Neuron (in vitro differentiated cells): ENCODE data around the gene AOPEP.

ENCODE experiments used
- H2AFZ ChIP-seq: one replicate; pipeline ENCODE4 v1.6.1; 2013; ENCODE audit warnings: low read depth, mild to moderate bottlenecking, inconsistent platforms, low read length, moderate library complexity
- H3K27me3 ChIP-seq: one replicate; pipeline ENCODE4 v1.6.1; 2013; ENCODE audit warnings: low read length; ENCODE audit not compliant: insufficient read depth
- H3K36me3 ChIP-seq: one replicate; pipeline ENCODE4 v1.6.1; 2013; ENCODE audit warnings: low read length; ENCODE audit not compliant: insufficient read depth
- H3K4me1 ChIP-seq: one replicate; pipeline ENCODE4 v1.6.1; 2013; ENCODE audit warnings: low read length; ENCODE audit not compliant: insufficient read depth
- H3K4me3 ChIP-seq: 2 replicates; pipeline ENCODE4 v1.5.1; 2013; ENCODE audit warnings: mild to moderate bottlenecking, low read length, moderate library complexity
- H3K9me3 ChIP-seq: one replicate; pipeline ENCODE4 v1.6.1; 2013; ENCODE audit warnings: low read length

The AOPEP gene

DNA sequence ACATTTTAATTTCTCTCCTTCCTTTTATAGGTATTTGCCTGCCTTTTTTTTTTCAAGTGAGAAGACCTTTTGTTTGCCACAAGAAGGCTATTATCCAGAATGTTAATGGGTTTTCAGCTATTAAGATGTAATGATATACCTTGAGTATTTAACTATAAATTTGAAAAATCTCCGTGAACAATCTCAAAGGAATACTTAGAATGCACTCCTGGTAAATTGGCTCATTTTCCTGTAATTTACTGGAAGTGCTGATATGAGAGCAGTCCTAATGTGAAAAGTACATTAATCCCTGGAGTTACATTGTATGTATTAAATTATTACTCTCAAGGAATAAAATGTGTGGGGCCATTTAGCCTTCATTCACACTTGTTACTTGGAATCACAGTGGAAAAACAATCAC is 32.4 kb downstream of the AOPEP start:
- Histone ChIP-seq H3K36me3 (peaks cover 16% of the 10 kb centered on the region), H3K27me3 (no peaks in the 10 kb centered on the region), H2AFZ (no peak overlapping the region), H3K9me3 (no peaks in the 10 kb centered on the region), H3K4me1 (peaks cover 6% of the 10 kb centered on the region), H3K4me3 (no peak overlapping the region)

DNA sequence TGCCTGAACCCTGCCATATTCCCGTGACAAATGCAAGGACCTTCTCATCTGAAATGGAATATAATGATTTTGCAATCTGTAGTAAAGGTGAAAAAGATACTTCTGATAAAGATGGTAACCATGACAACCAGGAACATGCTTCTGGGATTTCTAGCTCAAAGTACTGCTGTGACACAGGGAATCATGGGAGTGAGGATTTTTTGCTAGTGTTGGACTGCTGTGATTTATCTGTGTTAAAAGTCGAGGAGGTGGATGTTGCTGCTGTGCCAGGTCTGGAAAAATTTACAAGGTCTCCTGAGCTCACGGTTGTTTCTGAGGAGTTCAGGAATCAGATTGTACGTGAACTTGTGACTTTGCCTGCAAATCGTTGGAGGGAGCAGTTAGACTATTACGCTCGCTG is 33.5 kb downstream of the AOPEP start:
- Histone ChIP-seq H2AFZ (no peak overlapping the region), H3K4me3 (no peak overlapping the region), H3K27me3 (no peaks in the 10 kb centered on the region), H3K36me3 (peaks cover 16% of the 10 kb centered on the region), H3K4me1 (peaks cover 6% of the 10 kb centered on the region), H3K9me3 (no peaks in the 10 kb centered on the region)

- Histone ChIP-seq H3K9me3 (no peaks in the 10 kb centered on the region), H3K36me3 (peaks cover 16% of the 10 kb centered on the region), H3K4me3 (no peak overlapping the region), H3K4me1 (peaks cover 6% of the 10 kb centered on the region), H3K27me3 (no peaks in the 10 kb centered on the region), H2AFZ (no peak overlapping the region)
These were observed 34.2 kb downstream of the AOPEP start for GRCh38 chr9:94760660-94761059.

DNA sequence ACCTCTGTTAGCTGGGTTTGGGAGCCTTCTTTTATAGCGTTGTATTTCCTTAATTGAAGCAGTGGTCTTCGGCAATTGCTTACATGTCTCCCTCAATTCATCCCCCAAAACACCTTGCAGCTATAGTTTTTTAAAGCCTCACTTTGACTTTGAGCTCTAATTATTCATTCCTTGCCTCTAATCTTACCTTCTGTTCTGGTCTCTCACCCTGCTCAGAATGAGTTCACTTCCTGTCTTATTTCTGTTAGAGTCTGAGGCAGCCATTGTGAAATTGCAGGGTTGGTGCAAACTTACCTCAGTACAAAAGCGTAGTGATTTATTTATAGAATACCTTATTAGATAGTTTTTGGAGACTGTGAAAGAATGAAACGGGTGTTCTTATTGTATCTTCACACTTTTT is 35.0 kb downstream of the AOPEP start:
- H3K36me3 ChIP-seq, result peaks cover 16% of the 10 kb centered on the region
- no peaks in the 10 kb centered on the region for H3K9me3 ChIP-seq
- H3K4me1 ChIP-seq, result peaks cover 6% of the 10 kb centered on the region
- no peaks in the 10 kb centered on the region for H3K27me3 ChIP-seq
- H3K4me3 ChIP-seq, result no peak overlapping the region
- no peak overlapping the region for H2AFZ ChIP-seq

- Histone ChIP-seq H2AFZ (no peak overlapping the region), H3K27me3 (no peaks in the 10 kb centered on the region), H3K36me3 (peaks cover 3% of the 10 kb centered on the region), H3K4me3 (no peak overlapping the region), H3K4me1 (peaks cover 6% of the 10 kb centered on the region), H3K9me3 (no peaks in the 10 kb centered on the region)
These were observed 41.0 kb downstream of the AOPEP start for GRCh38 chr9:94767331-94768072.

DNA sequence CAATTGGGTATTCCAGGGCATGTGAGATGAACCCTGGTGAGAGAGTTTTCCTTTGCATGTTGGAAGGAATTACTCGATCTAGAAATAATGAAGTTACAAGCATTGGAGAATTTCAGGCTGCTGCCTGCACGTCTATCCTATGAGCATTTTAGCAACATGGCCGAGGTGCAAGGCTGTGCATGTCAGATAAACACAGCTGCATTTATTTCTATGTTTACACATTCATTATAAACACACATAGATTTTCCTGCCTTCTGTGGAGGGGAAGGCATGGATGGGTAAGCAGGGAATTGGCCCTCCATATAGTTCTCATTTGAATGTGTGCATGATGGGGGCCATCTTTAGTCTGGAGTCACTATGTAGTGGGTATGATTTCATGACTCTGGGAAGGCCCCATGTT is 42.3 kb downstream of the AOPEP start:
- Histone ChIP-seq H2AFZ (no peak overlapping the region), H3K4me3 (no peak overlapping the region), H3K36me3 (no peaks in the 10 kb centered on the region), H3K4me1 (peaks cover 17% of the 10 kb centered on the region), H3K27me3 (no peaks in the 10 kb centered on the region), H3K9me3 (no peaks in the 10 kb centered on the region)

DNA sequence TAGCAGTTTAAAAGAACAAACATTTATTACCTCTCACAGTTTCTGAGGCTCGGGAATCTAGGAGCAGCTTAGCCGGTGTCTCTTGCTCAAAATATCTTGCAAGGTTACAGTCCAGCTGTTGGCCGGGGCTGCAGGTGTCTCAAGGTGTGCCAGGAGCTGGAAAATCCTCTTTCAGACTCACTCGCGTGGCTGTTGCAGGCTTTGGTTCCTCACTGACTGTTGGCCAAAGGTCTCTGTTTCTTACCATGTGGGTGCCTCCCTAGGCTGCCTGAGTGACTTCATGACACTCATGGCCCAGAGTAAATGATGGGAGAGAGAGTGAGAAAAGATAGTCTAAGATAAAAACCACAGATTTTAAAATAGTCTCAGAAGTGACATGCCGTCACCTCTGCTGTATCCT is 43.8 kb downstream of the AOPEP start:
- no peaks in the 10 kb centered on the region for H3K9me3 ChIP-seq
- H3K36me3 ChIP-seq, result no peaks in the 10 kb centered on the region
- H3K27me3 ChIP-seq, result no peaks in the 10 kb centered on the region
- no peak overlapping the region for H3K4me3 ChIP-seq
- peaks cover 17% of the 10 kb centered on the region for H3K4me1 ChIP-seq
- H2AFZ ChIP-seq, result no peak overlapping the region

GRCh38 chr9:94771096-94771495 is 44.6 kb downstream of the AOPEP start:
- Histone ChIP-seq H3K9me3 (no peaks in the 10 kb centered on the region), H3K4me1 (peaks cover 17% of the 10 kb centered on the region), H3K27me3 (no peaks in the 10 kb centered on the region), H3K4me3 (no peak overlapping the region), H3K36me3 (no peaks in the 10 kb centered on the region), H2AFZ (no peak overlapping the region)

- no peak overlapping the region for H2AFZ ChIP-seq
- no peaks in the 10 kb centered on the region for H3K9me3 ChIP-seq
- no peaks in the 10 kb centered on the region for H3K27me3 ChIP-seq
- H3K4me1 ChIP-seq, result peaks cover 17% of the 10 kb centered on the region
- no peaks in the 10 kb centered on the region for H3K36me3 ChIP-seq
- no peak overlapping the region for H3K4me3 ChIP-seq
These were observed 45.6 kb downstream of the AOPEP start for GRCh38 chr9:94772144-94772543.

DNA sequence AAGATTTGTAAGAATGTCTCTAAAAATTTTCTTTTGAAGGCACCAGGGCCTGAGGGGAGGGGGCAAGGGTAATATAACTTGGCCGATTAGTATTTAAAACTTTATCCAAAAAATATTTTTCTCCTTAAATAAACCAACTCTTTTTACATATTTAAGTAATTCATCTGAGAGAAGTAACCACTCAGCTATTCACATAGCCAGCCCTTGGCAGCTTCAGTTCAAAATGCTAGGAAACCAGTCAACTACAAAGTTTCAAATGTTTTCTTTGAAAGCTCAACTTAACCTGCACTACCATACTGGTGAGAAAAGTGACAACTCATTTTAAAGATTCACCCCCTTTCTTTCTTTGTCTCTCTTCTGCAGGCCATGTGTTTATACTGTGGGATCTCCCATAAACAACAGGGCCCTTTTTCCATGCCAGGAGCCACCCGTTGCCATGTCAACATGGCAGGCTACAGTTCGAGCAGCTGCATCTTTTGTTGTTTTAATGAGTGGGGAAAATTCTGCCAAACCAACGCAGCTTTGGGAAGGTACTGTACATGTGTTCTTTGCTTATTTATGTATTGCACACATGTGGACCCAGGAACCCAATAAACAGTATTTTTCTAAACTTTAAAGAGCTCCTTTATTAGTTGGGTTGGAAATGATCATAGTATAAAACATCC is 46.3 kb downstream of the AOPEP start:
- no peak overlapping the region for H2AFZ ChIP-seq
- H3K9me3 ChIP-seq, result no peaks in the 10 kb centered on the region
- H3K4me1 ChIP-seq, result peaks cover 17% of the 10 kb centered on the region
- no peaks in the 10 kb centered on the region for H3K36me3 ChIP-seq
- no peaks in the 10 kb centered on the region for H3K27me3 ChIP-seq
- H3K4me3 ChIP-seq, result no peak overlapping the region

DNA sequence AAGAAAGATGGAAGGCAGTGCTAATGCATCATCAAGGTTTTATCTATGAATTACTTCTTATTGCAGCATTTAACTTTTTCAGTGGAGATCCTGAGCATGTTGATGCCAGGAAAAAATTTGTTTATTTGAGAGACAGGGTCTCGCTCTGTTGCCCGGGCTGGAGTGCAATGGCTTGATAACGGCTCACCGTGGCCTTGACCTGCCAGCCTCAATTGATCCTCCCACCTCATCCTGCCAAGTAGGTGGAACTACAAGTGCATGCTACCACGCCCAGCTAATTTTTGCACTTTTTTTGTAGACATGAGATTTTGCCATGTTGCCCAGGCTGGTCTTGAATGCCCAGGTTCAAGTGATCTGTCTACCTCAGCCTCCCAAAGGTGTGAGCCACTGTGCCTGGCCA is 47.2 kb downstream of the AOPEP start:
- Histone ChIP-seq H3K9me3 (no peaks in the 10 kb centered on the region), H2AFZ (no peak overlapping the region), H3K27me3 (no peaks in the 10 kb centered on the region), H3K4me3 (no peak overlapping the region), H3K4me1 (peaks cover 17% of the 10 kb centered on the region), H3K36me3 (no peaks in the 10 kb centered on the region)

DNA sequence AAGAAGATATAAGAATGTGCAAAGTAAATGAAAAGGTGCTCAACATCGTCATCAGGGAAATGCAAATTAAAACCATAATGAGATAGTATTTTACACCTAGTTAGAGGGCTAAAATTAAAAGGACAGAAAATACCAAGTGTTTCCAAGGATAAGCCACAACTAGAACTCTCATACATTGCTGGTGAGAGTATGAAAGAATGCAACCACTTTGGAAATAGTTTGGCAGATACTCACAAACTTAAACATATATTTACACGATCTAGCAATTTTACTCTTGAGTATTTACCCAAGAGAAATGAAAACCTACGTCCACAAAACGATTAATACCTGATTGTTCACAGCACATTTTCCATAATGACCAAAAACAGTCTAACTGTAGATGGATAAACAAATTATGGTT is 51.5 kb downstream of the AOPEP start:
- H3K36me3 ChIP-seq, result no peaks in the 10 kb centered on the region
- H2AFZ ChIP-seq, result no peak overlapping the region
- no peaks in the 10 kb centered on the region for H3K27me3 ChIP-seq
- H3K9me3 ChIP-seq, result no peaks in the 10 kb centered on the region
- peaks cover 6% of the 10 kb centered on the region for H3K4me1 ChIP-seq
- H3K4me3 ChIP-seq, result no peak overlapping the region

- H2AFZ ChIP-seq, result no peak overlapping the region
- H3K4me3 ChIP-seq, result no peak overlapping the region
- H3K27me3 ChIP-seq, result no peaks in the 10 kb centered on the region
- no peaks in the 10 kb centered on the region for H3K36me3 ChIP-seq
- H3K4me1 ChIP-seq, result no peaks in the 10 kb centered on the region
- H3K9me3 ChIP-seq, result no peaks in the 10 kb centered on the region
These were observed 52.5 kb downstream of the AOPEP start for GRCh38 chr9:94779031-94779430.
